GM19395 (cell line): ENCODE results near the gene ZNF607.
"Not testable (repeated sequence)": the region's sequence is repeated elsewhere in the genome, so short reads cannot be mapped to it uniquely, and the experiment has no call there.

Experiments used
- ATAC-seq: cut with Tn5 transposase; IDR thresholded peaks from one replicate; pipeline ENCODE4 v1.9.1; 2021; ENCODE audit warnings: mild to moderate bottlenecking, moderate library complexity; ENCODE audit not compliant: unreplicated experiment

The ZNF607 gene

DNA sequence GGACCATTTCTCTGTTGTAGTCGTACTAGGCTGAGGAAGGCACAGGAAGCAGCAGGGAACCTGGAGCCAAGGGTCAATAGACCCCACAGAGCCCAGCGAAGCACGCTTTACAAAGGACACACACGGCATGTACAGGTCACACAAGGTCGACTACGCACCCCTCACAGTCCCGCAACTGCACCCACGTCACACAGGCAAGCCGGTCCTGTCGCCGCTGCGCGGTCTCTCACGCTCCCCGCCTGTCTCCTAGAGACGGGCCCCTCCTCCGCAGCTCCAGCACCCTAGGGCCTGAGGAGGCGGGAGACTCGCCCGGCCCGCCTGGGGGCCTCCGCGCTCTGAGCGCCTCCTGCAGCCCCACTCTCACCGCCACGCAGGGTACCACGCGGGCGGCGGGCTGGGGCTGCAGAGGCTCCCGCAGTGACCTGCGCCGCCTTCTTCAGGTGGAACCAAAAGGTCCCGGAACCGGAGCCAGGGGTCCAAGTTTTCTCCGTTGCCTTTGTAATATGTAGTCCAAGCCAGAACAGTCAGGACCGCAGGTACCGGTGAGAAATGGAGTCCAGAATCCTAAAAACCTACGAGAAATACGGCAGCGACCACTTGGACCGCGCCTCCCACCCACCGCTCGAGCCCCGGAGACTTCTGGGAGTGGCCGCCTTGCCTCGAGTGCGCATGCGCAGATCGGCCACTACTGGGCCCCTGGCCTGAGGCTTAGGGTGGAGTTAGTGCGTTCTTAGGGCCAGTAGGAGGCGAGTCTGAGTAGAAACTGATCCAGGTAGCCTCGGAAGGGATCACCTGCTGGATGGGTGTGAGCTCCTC lies at the start of gene ZNF607:
TSS of gene ZNF607 (minus strand) at position 651 of the 816 bp plus-strand sequence. CDS start 8,143 bp downstream, outside the sequence.
- ATAC-seq, result peak; percentile 97

DNA sequence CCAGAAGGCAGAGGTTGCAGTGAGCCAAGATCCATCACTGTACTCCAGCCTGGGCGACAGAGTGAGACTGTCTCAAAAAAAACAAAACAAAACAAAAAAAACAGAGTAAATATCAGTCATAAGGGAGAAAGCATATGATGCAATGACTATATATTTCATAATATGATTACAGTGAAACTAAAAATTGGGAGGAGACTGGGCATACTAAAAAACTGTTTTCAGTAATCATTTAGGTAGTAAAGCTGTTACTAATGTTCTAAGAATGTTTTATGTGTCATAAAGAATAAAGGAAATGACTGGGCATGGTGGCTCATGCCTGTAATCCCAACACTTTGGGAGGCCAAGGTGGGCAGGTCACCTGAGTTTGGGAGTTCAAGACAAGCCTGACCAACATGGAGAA lies 43.9 kb upstream of the ZNF607 start:
- ATAC-seq, result no peak

DNA sequence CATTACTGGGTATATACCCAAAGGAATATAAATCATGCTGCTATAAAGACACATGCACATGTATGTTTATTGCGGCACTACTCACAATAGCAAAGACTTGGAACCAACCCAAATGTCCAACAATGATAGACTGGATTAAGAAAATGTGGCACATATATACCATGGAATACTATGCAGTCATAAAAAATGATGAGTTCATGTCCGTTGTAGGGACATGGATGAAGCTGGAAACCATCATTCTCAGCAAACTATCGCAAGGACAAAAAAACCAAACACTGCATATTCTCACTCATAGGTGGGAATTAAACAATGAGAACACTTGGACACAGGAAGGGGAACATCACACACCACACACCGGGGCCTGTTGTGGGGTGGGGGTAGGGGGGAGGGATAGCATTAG lies 38.1 kb upstream of the ZNF607 start:
- not testable (repeated sequence) for ATAC-seq

DNA sequence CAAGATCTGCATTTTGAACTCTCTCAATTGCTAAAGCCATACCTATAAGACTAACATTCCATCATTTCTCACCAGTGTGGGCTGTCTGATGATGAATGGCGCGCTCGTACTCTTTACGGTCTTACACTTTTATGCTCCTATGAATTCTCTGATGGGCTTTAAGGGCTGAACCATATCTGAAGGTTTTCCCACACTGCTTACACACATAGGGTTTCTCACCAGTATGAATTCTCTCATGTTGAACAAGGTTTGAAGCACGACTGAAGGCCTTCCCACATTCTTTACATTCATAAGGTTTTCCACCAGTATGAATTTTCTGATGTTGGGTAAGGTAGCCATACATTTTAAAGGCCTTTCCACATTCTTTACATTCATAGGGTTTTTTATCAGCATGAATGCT lies 18.8 kb upstream of the ZNF607 start:
- no peak for ATAC-seq

DNA sequence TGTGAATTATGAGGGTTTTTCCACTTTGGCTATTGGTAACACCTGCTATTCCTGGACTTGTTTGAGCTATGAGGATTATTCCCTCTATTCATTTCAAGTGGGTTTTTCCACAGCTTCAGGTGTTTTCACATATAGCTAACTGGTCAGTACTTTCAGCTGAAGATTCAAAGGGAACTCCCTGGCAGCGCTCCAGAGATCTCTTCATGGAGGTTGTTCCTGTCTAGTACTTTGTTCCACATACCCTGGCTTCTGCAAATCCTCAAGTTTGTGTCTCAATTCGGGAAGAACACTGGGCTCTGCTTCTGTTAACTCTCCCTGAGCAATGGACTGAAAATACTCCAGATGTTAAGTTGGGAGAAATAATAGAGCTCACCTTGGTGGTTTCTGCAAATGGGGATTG lies 5.6 kb upstream of the ZNF607 start:
- ATAC-seq, result no peak

DNA sequence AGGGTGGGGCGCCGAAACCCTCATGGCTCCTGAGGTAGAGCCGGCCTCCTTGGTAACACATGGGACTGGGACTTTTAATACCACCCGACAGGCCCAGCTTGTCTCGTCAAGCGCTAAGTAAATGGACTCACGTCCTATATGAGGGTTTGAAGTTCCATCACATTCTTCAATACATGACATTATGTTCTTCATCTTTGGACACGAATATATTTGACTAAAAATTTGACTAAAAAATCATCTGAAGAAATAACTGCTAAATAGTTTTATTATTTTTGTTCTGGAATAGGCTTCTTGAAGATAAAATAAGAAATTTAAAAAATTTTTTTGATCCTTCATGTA lies 335 bp upstream of the ZNF607 start:
- ATAC-seq, result no peak

DNA sequence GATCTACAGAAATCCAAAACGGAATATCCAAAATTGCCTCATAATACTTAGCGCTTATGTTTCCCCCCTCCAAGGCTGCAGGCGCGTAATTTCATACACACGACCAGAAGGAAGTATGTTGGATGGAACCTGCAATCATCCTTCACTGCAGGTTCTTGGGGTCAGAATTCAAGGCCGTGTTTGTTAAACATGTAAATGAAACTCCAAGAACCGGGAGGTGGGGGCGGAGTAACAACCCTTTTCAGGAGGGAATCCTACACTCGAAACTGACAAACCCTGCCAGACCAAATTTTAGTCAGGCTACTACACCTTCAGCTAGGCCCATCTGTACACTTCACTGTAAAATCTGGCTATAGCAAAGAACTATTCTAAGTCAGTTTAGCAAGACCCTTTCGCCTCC lies 1.3 kb downstream of the ZNF607 start:
- ATAC-seq, result no peak

DNA sequence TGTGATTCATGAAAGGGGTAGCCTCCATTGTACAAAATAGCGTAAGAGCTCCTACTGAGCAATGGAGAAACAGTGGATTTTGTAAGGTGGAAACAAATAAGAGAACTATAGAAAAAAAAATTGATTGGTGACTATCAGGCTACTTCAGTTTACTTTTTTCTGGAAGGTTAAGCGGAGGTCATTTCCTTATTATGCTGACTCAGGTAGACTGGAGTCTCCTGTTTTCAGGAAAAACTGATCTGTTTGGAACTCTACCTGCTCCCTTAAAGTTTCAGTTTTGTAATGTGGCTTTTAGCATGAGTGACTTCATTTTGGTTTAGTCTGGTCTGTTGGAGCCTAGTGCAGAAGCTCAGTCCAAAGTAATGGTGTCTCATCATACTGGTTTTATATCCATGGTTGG lies 3.4 kb downstream of the ZNF607 start:
- no peak for ATAC-seq

DNA sequence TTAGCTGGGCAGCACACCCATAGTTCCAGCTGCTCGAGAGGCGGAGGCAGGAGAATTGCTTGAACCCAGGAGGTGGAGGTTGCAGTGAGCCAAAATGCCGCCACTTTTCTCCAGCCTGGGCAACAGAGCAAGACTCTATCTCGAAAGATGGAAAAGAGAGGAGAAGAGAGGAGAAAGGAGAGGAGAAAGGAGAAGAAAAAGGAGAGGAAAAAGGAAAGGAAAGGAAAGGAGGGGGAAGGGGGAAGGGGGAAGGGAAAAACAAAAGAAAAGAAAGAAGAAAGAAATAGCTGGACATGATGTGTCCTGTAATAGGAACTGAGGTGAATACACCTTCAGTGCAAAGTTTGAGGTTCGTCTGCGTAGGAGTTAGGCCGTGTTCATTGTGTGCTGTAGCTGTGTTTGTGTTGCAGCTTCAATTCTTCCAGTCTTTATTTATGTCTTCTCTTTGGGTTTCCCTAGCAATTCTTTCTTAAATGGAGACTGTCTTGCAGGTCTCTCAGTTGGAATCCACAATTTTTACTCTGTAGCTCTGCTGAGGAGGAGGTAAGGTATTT lies 13.4 kb downstream of the ZNF607 start:
- ATAC-seq, result no peak

DNA sequence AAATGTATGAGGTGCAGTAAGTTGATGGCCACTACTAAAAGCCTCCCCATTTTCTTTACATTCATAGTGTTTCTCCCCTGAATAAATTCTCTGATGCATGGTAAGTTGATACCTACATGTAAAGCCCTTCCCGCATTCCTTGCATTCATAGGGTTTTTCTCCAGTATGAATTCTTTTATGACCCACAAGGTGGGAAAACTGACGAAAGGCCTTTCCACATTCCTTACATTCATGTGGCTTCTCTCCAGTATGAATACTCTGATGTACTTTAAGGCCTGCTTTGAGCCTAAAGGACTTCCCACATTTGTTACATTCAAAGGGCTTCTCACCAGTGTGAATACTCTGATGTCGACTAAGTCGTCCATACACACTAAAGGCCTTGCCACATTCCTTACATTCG lies 20.5 kb downstream of the ZNF607 start:
- no peak for ATAC-seq

DNA sequence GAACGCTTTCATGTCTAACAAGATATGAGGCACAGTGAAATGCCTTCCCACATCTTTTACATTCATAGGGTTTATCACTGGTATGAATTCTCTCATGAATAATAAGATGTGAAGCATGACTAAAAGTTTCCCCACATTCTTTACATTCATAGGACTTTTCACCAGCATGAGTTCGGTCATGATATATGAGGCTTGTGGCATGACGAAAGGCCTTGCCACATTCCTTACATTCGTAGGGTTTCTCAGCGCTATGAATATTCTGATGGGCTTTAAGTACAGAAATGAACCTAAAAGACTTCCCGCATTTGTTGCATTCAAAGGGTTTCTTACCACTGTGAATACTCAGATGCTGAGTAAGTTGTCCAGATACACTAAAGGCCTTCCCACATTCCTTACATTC lies 21.3 kb downstream of the ZNF607 start:
- no peak for ATAC-seq

DNA sequence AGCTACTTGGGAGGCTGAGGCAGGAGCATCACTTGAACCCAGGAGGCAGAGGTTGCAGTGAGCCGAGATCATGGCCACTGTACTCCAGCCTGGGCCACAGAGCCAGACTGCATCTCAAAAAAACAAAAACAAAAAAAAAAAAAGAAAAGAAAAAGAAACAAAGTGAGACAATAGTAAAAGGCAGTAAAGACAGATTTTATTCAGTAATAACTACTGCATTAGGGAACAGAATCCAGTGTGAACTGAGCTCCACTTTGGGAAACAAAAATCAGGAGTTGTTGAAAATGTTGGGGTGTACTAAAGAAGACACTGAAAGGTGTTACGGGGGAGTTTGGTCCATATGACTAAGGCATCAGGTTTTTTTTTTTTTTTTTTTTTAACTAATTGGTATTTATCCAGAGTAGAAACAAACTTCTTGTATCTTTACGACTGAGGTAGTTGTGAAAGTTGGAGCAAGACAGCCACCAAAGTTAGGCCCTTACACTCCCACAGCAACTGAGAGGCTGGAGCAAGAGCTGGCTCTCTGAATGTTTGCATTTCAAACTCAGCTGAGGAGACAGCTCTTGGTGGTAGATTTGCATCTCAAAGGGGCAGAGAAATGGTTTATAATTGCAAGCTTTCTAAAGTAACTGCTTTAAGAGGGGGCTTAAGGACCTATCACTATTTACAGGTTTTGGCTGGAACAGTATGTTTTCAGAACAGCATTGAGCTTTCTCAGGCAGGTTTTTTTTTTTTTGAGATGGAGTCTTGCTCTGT lies 24.2 kb downstream of the ZNF607 start:
- ATAC-seq, result no peak

DNA sequence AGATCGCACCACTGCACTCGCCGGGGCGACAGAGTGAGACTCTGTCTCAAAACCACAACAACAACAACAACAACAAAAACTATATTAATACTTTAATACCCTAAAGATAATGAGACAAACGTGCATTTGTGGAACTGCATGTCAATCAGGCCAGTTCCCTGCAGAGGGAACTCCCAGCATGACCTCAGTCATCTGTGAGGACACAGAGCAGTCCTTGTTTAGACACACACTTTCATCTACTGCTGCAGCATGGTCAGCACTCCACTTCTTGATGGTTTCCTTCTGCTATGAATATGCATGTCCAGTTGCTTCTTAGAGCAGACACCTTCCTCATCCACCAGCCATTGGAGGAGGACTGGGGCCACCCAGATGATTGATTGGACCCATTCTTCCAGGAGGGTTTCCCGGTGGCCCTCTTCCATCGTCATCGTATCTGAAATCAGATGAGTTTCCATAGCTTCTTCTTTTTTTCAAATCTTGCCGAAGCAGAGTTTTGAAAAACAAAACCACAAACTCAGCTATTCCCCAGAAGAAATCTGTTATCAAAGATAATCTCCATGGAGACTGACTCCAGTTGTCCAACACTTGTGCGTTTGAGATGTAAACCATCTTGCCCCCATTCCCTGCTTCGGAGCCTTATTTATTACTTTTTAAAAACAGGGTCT lies 26.5 kb downstream of the ZNF607 start:
- ATAC-seq, result no peak

DNA sequence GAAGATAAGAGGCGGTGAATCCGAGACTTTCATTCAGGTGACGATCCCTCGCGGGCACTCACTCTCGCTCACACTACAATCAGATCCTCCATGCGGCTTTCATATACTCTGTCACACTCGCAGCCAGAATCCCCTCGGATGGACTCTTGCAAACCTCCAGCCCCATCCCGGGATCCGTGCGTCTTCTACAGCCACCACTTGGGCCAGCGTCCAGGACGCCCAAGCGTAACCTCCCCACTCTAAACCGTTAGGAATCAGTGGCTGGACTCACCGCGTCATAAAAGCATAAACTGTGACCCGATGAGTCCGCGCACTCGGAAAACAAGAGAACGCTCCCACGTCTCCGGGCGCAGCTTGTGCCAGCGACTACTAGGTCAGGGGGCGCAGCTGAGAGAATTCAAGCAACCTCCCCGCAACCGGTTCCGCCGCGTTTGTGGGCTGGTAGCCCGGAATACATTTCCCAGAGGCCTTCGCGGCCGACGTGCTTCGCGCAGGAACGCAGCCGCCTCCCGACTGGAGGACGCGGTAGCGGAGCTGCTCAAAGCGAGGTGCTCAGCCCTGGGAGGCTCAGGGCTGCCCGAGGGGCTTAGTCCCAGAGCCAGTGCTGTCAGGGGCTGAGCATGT lies 27.6 kb downstream of the ZNF607 start:
- ATAC-seq, result no peak

DNA sequence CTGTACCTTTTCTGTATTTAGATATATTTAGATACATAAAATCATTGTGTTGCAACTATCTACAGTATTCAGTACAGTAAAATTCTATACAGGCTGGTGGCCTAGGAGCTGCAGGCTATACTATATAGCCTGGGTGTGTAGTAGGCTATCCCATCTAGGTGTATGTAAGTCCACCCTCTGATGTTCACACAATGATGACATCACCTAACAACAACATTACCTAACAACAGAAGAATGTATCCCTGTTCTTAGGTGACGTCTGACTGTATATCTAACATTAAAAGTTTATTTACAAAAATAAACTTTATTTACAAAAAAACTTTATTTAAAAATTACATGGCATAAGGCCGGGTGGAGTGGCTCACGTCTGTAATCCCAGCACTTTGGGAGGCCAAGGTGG lies 36.0 kb downstream of the ZNF607 start:
- ATAC-seq, result no peak

DNA sequence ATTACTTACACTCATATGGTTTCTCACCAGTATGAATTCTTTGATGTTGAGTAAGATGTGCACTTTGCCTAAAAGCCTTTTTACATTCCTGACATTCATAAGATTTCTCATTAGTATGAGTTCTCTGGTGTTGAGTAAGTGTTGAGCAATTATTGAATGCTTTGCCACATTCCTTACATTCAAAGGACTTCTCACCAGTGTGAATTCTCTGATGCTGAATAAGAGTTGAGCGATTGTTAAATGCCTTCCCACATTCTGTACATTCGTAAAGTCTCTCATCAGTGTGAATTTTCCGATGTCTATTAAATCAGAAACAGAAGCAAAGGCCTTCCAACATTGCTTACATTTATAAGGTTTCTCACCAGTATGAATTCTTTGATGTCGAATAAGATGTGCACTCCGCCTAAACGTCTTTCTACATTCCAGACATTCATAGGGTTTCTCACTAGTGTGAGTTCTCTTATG lies 50.1 kb downstream of the ZNF607 start:
- ATAC-seq, result no peak

DNA sequence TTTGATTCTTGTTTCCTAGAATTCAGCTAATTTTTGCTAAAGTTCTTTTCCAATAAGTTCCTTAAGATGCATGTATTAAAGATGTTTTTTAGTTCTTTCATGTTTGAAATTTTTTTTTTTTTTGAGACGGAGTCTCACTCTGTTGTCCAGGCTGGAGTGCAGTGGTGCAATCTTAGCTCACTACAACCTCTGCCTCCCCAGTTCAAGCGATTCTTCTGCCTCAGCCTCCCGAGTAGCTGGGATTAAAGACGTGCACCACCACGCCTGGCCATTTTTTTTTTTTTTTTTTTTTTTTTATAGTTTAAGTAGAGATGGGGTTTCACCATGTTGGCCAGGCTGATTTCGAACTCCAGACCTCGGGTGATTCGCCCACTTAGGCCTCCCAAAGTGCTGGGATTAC lies 62.4 kb downstream of the ZNF607 start:
- not testable (repeated sequence) for ATAC-seq

DNA sequence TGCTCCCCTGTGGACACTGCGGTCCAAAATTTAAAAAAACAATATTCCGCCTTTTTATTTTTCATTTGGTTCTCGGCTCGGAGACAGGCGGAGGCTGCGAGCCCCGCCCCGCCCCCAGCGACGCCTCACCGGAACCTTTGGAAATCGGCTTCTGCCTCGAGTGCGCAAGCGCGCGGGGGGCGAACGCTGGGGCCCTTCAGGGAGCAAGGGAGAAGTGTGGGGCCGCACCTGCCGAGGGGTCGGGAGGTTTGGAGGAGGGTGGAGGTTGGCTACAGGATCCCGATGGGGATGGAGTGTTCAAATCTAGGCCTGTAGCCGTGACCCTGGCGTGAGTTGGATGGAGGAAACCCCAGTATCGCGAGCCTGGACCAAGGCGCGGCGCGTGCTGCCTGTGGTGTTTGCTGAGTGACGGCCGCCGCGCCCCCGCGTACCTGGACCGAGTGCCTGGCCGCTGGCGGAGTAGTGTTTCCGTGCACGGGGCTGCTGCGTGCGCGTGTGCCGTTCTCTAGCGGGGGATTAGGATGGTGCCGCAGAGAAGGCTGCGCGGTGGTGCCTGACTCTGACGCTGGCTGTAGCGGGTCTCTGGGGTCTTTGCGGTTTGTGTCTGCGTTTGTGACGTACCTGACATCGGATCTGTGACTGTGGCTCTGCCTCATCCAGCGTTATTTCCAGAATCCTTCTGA lies 63.7 kb downstream of the ZNF607 start:
- peak; percentile 59 for ATAC-seq

DNA sequence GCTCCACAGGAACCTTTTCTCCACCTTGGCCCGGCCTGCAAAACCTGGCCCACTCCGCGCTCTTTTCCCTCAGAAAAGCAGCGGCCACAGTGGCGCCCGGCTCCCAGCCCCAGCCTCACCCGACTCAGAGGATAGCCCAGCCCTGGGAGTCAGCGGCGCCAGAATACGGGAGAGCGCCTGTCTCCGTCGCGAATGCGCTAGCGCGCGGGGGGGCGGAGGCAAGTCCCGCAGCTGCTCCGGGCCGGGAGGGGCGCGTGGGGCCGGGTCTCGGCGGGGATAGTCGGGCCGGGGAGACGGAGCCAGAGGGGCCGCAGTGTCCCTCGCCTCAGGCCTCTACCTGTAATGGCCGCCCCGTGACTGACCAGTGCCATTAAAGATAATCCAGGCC lies 64.3 kb downstream of the ZNF607 start, which contains the start of gene ZFP30:
TSS of gene ZFP30 (minus strand) at position 165 of the 388 bp plus-strand sequence. CDS start 7,643 bp downstream, outside the sequence.
- ATAC-seq, result peak; percentile 66

DNA sequence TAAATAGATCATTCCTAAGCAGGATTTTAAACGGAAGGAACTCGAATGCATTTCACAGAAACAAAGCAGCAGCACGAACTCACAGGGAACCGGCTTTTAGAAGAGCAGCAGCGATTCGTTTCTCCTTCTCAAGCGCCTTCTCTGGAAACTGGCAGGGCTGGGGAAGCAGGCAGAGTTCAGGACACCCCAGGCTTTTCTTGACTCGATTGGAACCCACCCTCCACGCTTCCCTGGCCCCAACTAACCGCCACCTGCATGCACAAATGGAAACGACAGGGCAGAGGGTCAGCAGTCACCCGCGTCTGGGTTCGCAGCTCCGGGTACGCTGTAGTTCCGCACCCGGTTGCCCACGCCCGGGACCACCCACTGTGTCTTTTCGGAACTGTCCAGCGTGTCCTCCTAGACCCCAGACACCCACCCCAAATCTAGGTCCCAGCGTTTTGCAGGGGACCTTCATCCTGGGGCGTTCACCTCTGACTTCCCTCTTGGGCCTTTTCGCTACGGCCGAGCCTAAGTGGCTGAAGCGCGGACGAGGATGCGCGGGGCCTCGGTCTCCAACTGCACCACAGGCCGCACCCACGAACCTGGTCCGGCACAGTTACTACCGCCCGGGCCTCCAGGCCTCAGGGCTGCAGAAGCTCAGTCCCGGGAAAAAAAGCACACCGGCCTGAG lies 64.8 kb downstream of the ZNF607 start:
- peak; percentile 65 for ATAC-seq
